AG09309 (cell line): ENCODE measurements around the gene SLC2A4.

Experiments
- DNase-seq: peaks from one replicate; pipeline ENCODE4 v3.0.0-alpha.2; 2010; ENCODE audit warnings: low read depth
- H3K4me3 ChIP-seq: 2 replicates; pipeline ENCODE4 v1.5.1; 2011; ENCODE audit warnings: mild to moderate bottlenecking, low read depth, low read length, moderate library complexity; ENCODE audit not compliant: control insufficient read depth
- CTCF ChIP-seq: IDR thresholded peaks from 2 replicates; pipeline ENCODE4 v1.5.1; 2011; ENCODE audit warnings: mild to moderate bottlenecking, low read depth, low read length, inconsistent platforms; ENCODE audit not compliant: insufficient read depth, control insufficient read depth; ENCODE audit errors: missing control alignments

Gene SLC2A4

DNA sequence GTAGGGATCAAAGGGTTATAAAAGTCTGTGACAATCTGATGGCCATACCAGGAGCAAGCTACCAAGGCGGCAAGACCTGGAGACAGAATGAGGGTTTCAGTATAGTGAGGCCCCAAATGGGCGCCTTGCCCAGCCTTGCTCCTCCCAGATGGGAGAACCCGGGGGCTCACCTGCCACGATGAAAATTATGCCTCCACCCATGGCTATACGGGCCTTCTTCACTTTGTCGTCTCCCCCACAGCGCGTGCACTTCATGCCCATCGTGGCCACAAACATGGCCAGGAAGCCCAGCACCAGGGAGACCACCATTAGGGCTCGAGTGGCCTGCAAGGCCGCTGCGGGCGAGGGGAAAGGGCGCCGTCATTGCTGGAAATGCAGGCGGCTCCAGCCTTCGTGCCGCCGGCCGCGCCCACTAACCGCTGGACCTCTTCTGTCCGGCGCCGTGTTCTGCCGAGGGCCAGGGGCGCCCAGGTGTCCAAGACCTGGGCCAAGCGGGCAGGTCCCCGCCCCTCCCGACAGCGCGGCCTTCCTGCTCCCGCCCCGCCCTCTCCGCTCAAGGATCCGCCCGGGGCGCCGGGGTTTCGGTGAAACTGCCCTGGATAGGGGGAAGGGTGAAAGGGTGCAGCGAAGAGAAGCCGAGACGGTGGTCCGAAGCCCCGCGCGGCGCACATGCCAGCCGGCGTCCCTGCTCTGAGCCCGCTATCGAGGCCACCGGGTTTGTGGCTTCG, 20.7 kb upstream of the SLC2A4 start:
- DNase-seq: no peak
- no peak for TF ChIP-seq CTCF
- peak overlapping the region; percentile 36 for H3K4me3 ChIP-seq

- peak overlapping the region; percentile 36 for H3K4me3 ChIP-seq
- TF ChIP-seq CTCF: no peak
- DNase-seq: no peak
These were observed 19.9 kb upstream of the SLC2A4 start for GRCh38 chr17:7261379-7262191.

GRCh38 chr17:7262192-7262934, 19.2 kb upstream of the SLC2A4 start, which contains the start of gene CLDN7:
TSS of gene CLDN7 (minus strand) at chr17:7262478. CDS start at chr17:7262043, 435 bp downstream.
- no peak within 1 kb of the TSS; the same call in 1 of the 2 replicates for H3K4me3 ChIP-seq
- TF ChIP-seq CTCF: no peak
- no peak for DNase-seq

DNA sequence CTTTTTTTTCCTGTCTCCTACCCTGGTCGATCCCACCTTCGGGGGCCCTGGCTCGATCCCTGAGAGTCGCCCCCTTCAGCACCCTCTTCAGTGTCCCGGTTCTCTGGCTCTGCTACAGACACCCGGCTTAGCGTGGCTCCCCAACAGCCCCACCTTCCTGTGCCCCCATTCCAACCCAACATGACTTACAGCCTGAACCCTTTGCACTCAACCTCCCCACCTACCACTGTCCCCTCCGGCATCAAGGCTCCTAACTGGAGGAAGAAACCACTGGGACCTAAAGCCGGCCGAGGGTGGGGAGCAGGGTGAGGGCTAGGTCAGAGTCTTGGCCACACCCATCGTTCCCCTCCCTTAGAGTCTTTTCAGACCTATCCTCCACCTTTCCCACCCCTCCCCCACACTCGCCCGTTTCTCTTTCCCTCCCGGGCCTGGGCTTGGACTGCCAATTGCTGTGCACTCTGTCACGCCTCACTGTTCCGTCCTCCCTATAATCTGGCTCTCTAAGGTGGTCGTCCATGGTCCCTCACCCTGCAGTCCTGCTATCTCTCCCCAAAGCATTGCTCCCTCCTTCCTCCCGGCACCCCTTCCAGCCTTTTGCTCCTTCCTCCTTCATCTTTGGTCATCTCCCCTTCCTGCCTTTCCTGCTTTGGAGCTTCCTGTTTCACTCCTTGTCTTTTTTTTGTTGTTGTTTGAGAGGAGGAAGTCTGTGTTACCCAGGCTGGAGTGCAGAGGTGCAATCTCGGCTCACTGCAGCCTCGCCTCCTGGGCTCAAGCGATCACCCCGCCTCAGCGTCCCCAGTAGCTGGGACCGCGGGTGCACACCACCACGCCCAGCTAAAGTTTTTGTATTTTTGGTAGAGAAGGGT, 18.4 kb upstream of the SLC2A4 start:
- no peak for DNase-seq
- no peak overlapping the region for H3K4me3 ChIP-seq
- TF ChIP-seq CTCF: no peak

DNA sequence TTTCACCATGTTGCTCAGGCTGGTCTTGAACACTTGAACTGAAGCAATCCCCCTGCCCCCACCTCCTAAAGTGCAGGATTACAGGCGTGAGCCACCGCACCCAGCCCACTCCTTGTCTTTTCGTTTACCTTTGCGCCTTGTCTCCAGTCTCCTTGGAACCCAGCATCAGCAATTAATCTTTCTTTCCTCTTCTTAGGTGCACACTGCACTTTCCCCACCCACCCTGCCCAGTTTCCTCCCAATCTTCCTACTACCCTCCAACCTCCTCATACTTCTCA, 17.8 kb upstream of the SLC2A4 start:
- H3K4me3 ChIP-seq: no peak overlapping the region
- no peak for DNase-seq
- TF ChIP-seq CTCF: no peak

- H3K4me3 ChIP-seq: no peak overlapping the region
- no peak for DNase-seq
- TF ChIP-seq CTCF: no peak
These were observed 14.7 kb upstream of the SLC2A4 start for GRCh38 chr17:7266784-7267183.
